ENCODE data around the gene PTPRD. TPM values are rescaled to one million over a fixed set of nuclear protein-coding genes. Genes with fewer than 3 reads are reported as not detected.
"Not testable (repeated sequence)": the region's sequence is repeated elsewhere in the genome, so short reads cannot be mapped to it uniquely, and the experiment has no call there.

The PTPRD gene
- total and polyA plus RNA-seq, 2 experiments from 2014 or later, result 11.5 to 58.0 TPM

- Histone ChIP-seq H3F3A (replicated peaks; ENCODE audit: low read depth) (no peaks in the 10 kb centered on the region), H3K36me3 (ENCODE audit: insufficient read depth) (no peaks in the 10 kb centered on the region), H3K27ac (ENCODE audit: low read depth) (no peak overlapping the region), H3K4me3 (no peak overlapping the region), H2AFZ (no peak overlapping the region), H3K4me2 (no peak overlapping the region), H3K4me1 (ENCODE audit: insufficient read depth) (0 out of 2 replicates have a peak, but pooled peaks cover 7% of the 10 kb centered on the region), H4K20me1 (replicated peaks; ENCODE audit: insufficient read depth) (no peaks in the 10 kb centered on the region), H3K9me2 (ENCODE audit: insufficient read depth) (no peaks in the 10 kb centered on the region), H3K79me2 (replicated peaks; ENCODE audit: insufficient read depth) (no peaks in the 10 kb centered on the region), H3K27me3 (ENCODE audit: insufficient read depth) (no peaks in the 10 kb centered on the region)
- ATAC-seq, result no peak
- Mint-ChIP-seq H3K4me3 (no peak overlapping the region), H3K27ac (no peak overlapping the region), H3K4me1 (peaks cover 12% of the 10 kb centered on the region), H3K9me3 (peaks cover 14% of the 10 kb centered on the region; the same call in 2 of the 3 replicates), H3K27me3 (ENCODE audit: insufficient read depth, low read depth, poor library complexity) (no peaks in the 10 kb centered on the region), H3K36me3 (ENCODE audit: low read depth) (no peaks in the 10 kb centered on the region)
- no peak for DNase-seq (ENCODE audit: low spot score)
- TF ChIP-seq STAT1 (IDR thresholded peaks at IDR 0.05; ENCODE audit: unreplicated experiment), result no peak
- no peak for TF ChIP-seq CTCF (conservative IDR thresholded peaks at IDR 0.05; ENCODE audit: low read depth in 2 of 2)
- TF ChIP-seq POLR2AphosphoS5 (IDR thresholded peaks at IDR 0.05; ENCODE audit: low read depth), result no peak
These were observed 1286.1 kb downstream of the PTPRD start for GRCh38 chr9:9326749-9327148.

- no peak for ATAC-seq
- H3K4me1 Mint-ChIP-seq, result peaks cover 3% of the 10 kb centered on the region; the same call in 2 of the 3 replicates
- H4K20me1 ChIP-seq (replicated peaks; ENCODE audit: insufficient read depth), result no peaks in the 10 kb centered on the region
- H3K4me1 ChIP-seq (ENCODE audit: insufficient read depth), result no peaks in the 10 kb centered on the region
- H3K36me3 ChIP-seq (ENCODE audit: insufficient read depth), result no peaks in the 10 kb centered on the region
- H3F3A ChIP-seq (replicated peaks; ENCODE audit: low read depth), result no peaks in the 10 kb centered on the region
- peaks cover 7% of the 10 kb centered on the region; the same call in 2 of the 3 replicates for H3K9me3 Mint-ChIP-seq
- no peak for TF ChIP-seq ETS1 (IDR thresholded peaks at IDR 0.05)
- TF ChIP-seq ZNF331 (CRISPR knock-in tag; IDR thresholded peaks at IDR 0.05; ENCODE audit: low read depth), result no peak
- no peak for TF ChIP-seq EZH2phosphoT487 (IDR thresholded peaks at IDR 0.05; ENCODE audit: unreplicated experiment)
- TF ChIP-seq CREB1 (CRISPR knock-in tag; IDR thresholded peaks at IDR 0.05; ENCODE audit: low read depth), result no peak
- no peak for TF ChIP-seq NANOG (IDR thresholded peaks at IDR 0.05; ENCODE audit: borderline replicate concordance)
- no peak for TF ChIP-seq CTCF (conservative IDR thresholded peaks at IDR 0.05; ENCODE audit: low read depth in 2 of 2)
- no peaks in the 10 kb centered on the region for H3K9me2 ChIP-seq (ENCODE audit: insufficient read depth)
- peak overlapping the region; percentile 88 for H3K27ac Mint-ChIP-seq
- no peaks in the 10 kb centered on the region for H3K27me3 ChIP-seq (ENCODE audit: insufficient read depth)
- no peak overlapping the region for H3K4me3 ChIP-seq
- no peak overlapping the region for H3K27ac ChIP-seq (ENCODE audit: low read depth)
- H3K4me3 Mint-ChIP-seq, result no peak overlapping the region
- no peak overlapping the region for H3K4me2 ChIP-seq
- no peak overlapping the region; the same call in 1 of the 2 replicates for H2AFZ ChIP-seq
- no peak for DNase-seq (ENCODE audit: low spot score)
- H3K27me3 Mint-ChIP-seq (ENCODE audit: insufficient read depth, low read depth, poor library complexity), result no peaks in the 10 kb centered on the region
- H3K79me2 ChIP-seq (replicated peaks; ENCODE audit: insufficient read depth), result no peaks in the 10 kb centered on the region
- H3K36me3 Mint-ChIP-seq (ENCODE audit: low read depth), result no peaks in the 10 kb centered on the region
These were observed 1293.8 kb downstream of the PTPRD start for GRCh38 chr9:9319007-9319406.

- H3K9me2 ChIP-seq (ENCODE audit: insufficient read depth); H3K4me1 ChIP-seq (ENCODE audit: insufficient read depth); H3F3A ChIP-seq (replicated peaks; ENCODE audit: low read depth); H2AFZ ChIP-seq; DNase-seq (ENCODE audit: low spot score); H4K20me1 ChIP-seq (replicated peaks; ENCODE audit: insufficient read depth); H3K4me1 Mint-ChIP-seq; H3K27ac ChIP-seq (ENCODE audit: low read depth); H3K4me3 Mint-ChIP-seq; H3K4me3 ChIP-seq; H3K79me2 ChIP-seq (replicated peaks; ENCODE audit: insufficient read depth); ATAC-seq; H3K4me2 ChIP-seq; H3K27ac Mint-ChIP-seq; H3K36me3 Mint-ChIP-seq (ENCODE audit: low read depth); H3K27me3 ChIP-seq (ENCODE audit: insufficient read depth); H3K36me3 ChIP-seq (ENCODE audit: insufficient read depth); H3K27me3 Mint-ChIP-seq (ENCODE audit: insufficient read depth, low read depth, poor library complexity); H3K9me3 Mint-ChIP-seq: not testable (repeated sequence)
These were observed 1302.1 kb downstream of the PTPRD start for GRCh38 chr9:9310743-9311142.
